PC-9 (cell line): ENCODE results near the gene SLC47A1.

Experiments
- EZH2 ChIP-seq: fragments of 200-600 bp; sonication (generic); IDR thresholded peaks from 2 replicates; pipeline ENCODE4 v1.8.0; 2017; ENCODE audit warnings: antibody characterized with exemption, low read depth
- TF ChIP-seq, protein P1 (sequence below): fragments of 200-600 bp; sonication (generic); conservative IDR thresholded peaks from 2 replicates; pipeline ENCODE4 v1.6.1; 2017; ENCODE audit warnings: mixed run types, antibody characterized with exemption, mild to moderate bottlenecking, moderate library complexity

DNA sequence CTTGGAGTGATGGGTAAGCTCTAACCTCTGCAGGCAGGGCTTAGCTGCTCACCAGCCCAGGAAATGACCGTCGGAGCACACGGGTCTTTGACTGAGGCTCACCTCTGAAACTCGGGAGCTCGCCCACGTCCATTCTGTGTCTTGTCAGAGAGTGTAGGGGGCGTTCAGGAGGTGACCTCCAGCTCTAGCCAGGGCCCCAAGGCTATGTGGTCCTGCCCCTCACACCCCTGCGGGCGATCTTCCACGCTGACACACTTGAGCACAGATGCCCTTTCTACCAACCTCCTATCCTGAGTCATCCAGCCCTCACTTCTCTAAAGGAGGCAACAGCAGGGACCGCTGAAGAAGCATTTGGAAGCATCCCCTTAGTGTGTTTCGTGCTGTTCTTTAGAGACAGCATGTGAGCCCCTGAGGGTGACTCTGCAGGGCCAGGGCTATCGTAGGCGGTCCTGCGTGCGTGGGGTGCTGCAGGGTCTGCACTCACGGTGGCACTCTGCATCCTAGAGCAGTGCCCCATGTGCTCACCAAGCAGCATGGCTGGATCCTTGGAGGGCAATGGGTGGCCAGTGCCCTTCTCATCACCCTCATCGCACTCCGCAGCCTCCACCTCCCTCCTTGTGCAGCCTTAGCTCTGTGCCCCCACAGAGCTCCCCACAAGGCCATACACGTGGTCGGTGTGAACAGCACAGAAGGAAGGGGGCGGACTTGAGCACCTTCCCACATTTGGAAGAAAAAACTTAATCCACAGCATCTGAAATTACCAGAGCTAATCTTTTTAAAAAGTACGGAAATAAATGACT, 33.8 kb downstream of the SLC47A1 start:
- TF ChIP-seq, protein P1, sequence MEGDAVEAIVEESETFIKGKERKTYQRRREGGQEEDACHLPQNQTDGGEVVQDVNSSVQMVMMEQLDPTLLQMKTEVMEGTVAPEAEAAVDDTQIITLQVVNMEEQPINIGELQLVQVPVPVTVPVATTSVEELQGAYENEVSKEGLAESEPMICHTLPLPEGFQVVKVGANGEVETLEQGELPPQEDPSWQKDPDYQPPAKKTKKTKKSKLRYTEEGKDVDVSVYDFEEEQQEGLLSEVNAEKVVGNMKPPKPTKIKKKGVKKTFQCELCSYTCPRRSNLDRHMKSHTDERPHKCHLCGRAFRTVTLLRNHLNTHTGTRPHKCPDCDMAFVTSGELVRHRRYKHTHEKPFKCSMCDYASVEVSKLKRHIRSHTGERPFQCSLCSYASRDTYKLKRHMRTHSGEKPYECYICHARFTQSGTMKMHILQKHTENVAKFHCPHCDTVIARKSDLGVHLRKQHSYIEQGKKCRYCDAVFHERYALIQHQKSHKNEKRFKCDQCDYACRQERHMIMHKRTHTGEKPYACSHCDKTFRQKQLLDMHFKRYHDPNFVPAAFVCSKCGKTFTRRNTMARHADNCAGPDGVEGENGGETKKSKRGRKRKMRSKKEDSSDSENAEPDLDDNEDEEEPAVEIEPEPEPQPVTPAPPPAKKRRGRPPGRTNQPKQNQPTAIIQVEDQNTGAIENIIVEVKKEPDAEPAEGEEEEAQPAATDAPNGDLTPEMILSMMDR, result no peak
- no peak for TF ChIP-seq EZH2
